NCI-H446 (cell line): ENCODE results near the gene INCENP.
"Not testable (repeated sequence)": the region's sequence is repeated elsewhere in the genome, so short reads cannot be mapped to it uniquely, and the experiment has no call there.

Source experiments
- DNase-seq, 2 experiments: peaks; one replicate each; lab custom pipeline; 2025; lab: John Stamatoyannopoulos, UW

Gene INCENP

GRCh38 chr11:62123669-62124185 lies at the start of gene INCENP:
Gene INCENP, plus strand, starts transcription at chr11:62124011. Its CDS starts 4,151 bp downstream, at chr11:62128162.
- peak; percentile 99 for DNase-seq

GRCh38 chr11:62075438-62075837 lies 48.4 kb upstream of the INCENP start:
- no peak for DNase-seq

- DNase-seq, result no peak
Measured at GRCh38 chr11:62077132-62077531, 46.7 kb upstream of the INCENP start.

- peak; percentile 37 to 72 for DNase-seq
Measured at GRCh38 chr11:62081378-62082291, 42.2 kb upstream of the INCENP start.

GRCh38 chr11:62082292-62082657 lies 41.5 kb upstream of the INCENP start:
- DNase-seq, result no peak

- not testable (repeated sequence) for DNase-seq
Measured at GRCh38 chr11:62084801-62085200, 39.0 kb upstream of the INCENP start.

- no peak for DNase-seq
Measured at GRCh38 chr11:62087694-62088093, 36.1 kb upstream of the INCENP start.

GRCh38 chr11:62088331-62088933 lies 35.4 kb upstream of the INCENP start:
- no peak for DNase-seq

GRCh38 chr11:62103141-62103540 lies 20.7 kb upstream of the INCENP start:
- DNase-seq, result no peak

- DNase-seq, result no peak
Measured at GRCh38 chr11:62103986-62104385, 19.8 kb upstream of the INCENP start.

- DNase-seq, result no peak
Measured at GRCh38 chr11:62104816-62105653, 18.8 kb upstream of the INCENP start.

- no peak for DNase-seq
Measured at GRCh38 chr11:62105667-62106191, 18.1 kb upstream of the INCENP start.

GRCh38 chr11:62108017-62108750 lies 15.6 kb upstream of the INCENP start:
- DNase-seq, result peak; percentile 25 to 79

- no peak for DNase-seq
Measured at GRCh38 chr11:62108971-62109404, 14.8 kb upstream of the INCENP start.

- no peak for DNase-seq
Measured at GRCh38 chr11:62115085-62115694, 8.6 kb upstream of the INCENP start.

GRCh38 chr11:62116451-62116850 lies 7.4 kb upstream of the INCENP start:
- DNase-seq, result no peak

GRCh38 chr11:62119569-62119968 lies 4.2 kb upstream of the INCENP start:
- DNase-seq, result no peak

- no peak for DNase-seq
Measured at GRCh38 chr11:62120001-62120400, 3.8 kb upstream of the INCENP start.

- no peak for DNase-seq
Measured at GRCh38 chr11:62120431-62120830, 3.4 kb upstream of the INCENP start.

- DNase-seq, result peak in 1 of 2 experiments; percentile 12
Measured at GRCh38 chr11:62122076-62122475, 1.7 kb upstream of the INCENP start.
